ENCODE data around the gene PPP1R3A. TPM values are rescaled to one million over a fixed set of nuclear protein-coding genes. Genes with fewer than 3 reads are reported as not detected.

Gene PPP1R3A, protein sequence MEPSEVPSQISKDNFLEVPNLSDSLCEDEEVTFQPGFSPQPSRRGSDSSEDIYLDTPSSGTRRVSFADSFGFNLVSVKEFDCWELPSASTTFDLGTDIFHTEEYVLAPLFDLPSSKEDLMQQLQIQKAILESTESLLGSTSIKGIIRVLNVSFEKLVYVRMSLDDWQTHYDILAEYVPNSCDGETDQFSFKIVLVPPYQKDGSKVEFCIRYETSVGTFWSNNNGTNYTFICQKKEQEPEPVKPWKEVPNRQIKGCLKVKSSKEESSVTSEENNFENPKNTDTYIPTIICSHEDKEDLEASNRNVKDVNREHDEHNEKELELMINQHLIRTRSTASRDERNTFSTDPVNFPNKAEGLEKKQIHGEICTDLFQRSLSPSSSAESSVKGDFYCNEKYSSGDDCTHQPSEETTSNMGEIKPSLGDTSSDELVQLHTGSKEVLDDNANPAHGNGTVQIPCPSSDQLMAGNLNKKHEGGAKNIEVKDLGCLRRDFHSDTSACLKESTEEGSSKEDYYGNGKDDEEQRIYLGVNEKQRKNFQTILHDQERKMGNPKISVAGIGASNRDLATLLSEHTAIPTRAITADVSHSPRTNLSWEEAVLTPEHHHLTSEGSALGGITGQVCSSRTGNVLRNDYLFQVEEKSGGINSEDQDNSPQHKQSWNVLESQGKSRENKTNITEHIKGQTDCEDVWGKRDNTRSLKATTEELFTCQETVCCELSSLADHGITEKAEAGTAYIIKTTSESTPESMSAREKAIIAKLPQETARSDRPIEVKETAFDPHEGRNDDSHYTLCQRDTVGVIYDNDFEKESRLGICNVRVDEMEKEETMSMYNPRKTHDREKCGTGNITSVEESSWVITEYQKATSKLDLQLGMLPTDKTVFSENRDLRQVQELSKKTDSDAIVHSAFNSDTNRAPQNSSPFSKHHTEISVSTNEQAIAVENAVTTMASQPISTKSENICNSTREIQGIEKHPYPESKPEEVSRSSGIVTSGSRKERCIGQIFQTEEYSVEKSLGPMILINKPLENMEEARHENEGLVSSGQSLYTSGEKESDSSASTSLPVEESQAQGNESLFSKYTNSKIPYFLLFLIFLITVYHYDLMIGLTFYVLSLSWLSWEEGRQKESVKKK
- total RNA-seq = under 1 TPM; 0.06 to 0.08 TPM
- 1 to 10 TPM in 5 of 6 donors, under 1 TPM in 1; 0.17 to 4.2 (median 2.0) TPM for polyA plus RNA-seq (ENCODE audit: insufficient read length in 6 of 6)
- long read RNA-seq, donor 1, partial matches to known transcripts = 12 of 12 reads
- long read RNA-seq, donor 1, other reads (novel, unspliced or antisense) = 0 of 12 reads
- long read RNA-seq, donor 2 = 0 reads
- long read RNA-seq, donor 3 = 0 reads
- long read RNA-seq, donor 4 = 0 reads
- long read RNA-seq, donor 5 = 0 reads
- long read RNA-seq, donor 6 = 0 reads
- long read RNA-seq, donor 7 = 0 reads
- long read RNA-seq, donor 8 = 0 reads
- long read RNA-seq, donor 9 = 0 reads
- long read RNA-seq, donor 10 = 0 reads
- long read RNA-seq, donor 11 = 0 reads
- long read RNA-seq, donor 12, partial matches to known transcripts = 0 of 1 reads
- long read RNA-seq, donor 12, other reads (novel, unspliced or antisense) = 0 of 1 reads

DNA sequence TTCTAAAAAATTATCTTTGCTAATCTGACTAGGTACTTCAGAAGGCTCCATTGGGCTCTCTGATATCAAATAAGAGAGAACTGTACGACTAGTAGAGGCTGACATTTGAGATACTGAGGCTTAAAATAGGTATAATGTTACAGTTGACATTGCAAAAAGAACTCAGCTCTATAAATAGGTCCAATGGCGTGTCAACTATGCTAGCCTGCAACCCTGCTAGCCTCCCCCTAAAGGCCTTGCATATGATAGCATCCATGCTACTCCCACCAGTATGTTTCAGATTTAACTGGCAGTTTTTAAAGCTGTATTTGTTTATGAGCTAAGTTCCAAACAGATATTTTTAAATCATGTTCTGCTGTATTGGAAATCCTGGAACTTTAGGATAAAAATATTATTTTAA lies at the start of gene PPP1R3A:
Gene PPP1R3A, minus strand, starts transcription at position 64 of the 400 bp plus-strand sequence. Its CDS starts 13 bp downstream, at position 51.
- intact Hi-C loops (cut with DNase I) = no loop called here
- Histone ChIP-seq H3K4me1 (no peaks in the 10 kb centered on the region), H3K36me3 (no peaks in the 10 kb centered on the region), H3K9me3 (no peaks in the 10 kb centered on the region), H3K27me3 (no peaks in the 10 kb centered on the region), H3K27ac (no peak within 1 kb of the TSS), H3K4me3 (no peak within 1 kb of the TSS)
- TF ChIP-seq, protein P1, sequence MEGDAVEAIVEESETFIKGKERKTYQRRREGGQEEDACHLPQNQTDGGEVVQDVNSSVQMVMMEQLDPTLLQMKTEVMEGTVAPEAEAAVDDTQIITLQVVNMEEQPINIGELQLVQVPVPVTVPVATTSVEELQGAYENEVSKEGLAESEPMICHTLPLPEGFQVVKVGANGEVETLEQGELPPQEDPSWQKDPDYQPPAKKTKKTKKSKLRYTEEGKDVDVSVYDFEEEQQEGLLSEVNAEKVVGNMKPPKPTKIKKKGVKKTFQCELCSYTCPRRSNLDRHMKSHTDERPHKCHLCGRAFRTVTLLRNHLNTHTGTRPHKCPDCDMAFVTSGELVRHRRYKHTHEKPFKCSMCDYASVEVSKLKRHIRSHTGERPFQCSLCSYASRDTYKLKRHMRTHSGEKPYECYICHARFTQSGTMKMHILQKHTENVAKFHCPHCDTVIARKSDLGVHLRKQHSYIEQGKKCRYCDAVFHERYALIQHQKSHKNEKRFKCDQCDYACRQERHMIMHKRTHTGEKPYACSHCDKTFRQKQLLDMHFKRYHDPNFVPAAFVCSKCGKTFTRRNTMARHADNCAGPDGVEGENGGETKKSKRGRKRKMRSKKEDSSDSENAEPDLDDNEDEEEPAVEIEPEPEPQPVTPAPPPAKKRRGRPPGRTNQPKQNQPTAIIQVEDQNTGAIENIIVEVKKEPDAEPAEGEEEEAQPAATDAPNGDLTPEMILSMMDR (IDR thresholded peaks at IDR 0.05) = no peak
- ATAC-seq (no peak), DNase-seq (no peak)

DNA sequence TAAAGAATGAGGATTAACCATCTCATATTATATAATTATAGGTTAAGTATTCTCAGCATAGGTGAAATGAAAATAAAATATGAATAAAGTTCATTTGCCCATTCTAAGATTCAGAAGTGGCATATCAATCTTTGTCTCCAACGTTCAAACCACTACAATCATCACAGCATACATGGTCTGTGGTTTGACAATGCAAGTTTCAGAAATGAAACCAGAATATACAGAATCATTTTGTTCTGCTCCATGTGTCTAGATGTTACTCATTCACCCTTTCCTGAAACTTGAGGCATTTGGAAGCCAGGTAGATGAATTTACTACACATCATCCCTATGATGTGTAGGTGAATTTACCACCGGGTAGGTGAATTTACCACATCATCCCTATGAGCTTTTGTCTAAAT lies 44.5 kb upstream of the PPP1R3A start:
- ATAC-seq (no peak), DNase-seq (no peak)
- no peaks in the 10 kb centered on the region for H3K4me1 ChIP-seq
- no peaks in the 10 kb centered on the region for H3K36me3 ChIP-seq
- peaks cover 0 to 23% of the 10 kb centered on the region in 2 donors for H3K9me3 ChIP-seq
- H3K27ac ChIP-seq = no peak overlapping the region
- TF ChIP-seq, protein P1 (IDR thresholded peaks at IDR 0.05) = no peak
- H3K27me3 ChIP-seq = no peaks in the 10 kb centered on the region
- intact Hi-C loops (cut with DNase I) = no loop called here
- no peak overlapping the region for H3K4me3 ChIP-seq

DNA sequence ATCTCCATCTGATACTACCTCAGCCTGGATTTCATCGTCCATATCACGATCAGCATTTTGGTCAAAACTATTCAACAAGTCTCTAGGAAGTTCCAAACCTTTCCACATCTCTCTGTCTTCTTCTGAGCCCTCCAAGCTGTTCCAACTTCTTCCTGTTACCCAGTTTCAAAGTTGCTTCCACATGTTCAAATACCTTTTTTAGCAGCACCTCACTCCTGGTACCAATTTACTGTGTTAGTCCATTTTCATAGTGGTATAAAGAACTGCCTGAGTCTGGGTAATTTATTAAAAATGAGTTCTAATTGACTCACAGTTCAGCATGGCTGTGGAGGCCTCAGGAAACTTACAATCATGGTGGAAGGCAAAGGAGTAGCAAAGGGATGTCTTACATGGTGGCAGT lies 41.1 kb upstream of the PPP1R3A start:
- TF ChIP-seq, protein P1 (IDR thresholded peaks at IDR 0.05) = no peak
- Histone ChIP-seq H3K9me3 (peaks cover 0 to 50% of the 10 kb centered on the region in 2 donors), H3K27me3 (no peaks in the 10 kb centered on the region), H3K36me3 (no peaks in the 10 kb centered on the region), H3K4me1 (no peaks in the 10 kb centered on the region), H3K27ac (no peak overlapping the region), H3K4me3 (no peak overlapping the region)
- intact Hi-C loops (cut with DNase I) = no loop called here
- no peak for ATAC-seq
- DNase-seq = no peak

DNA sequence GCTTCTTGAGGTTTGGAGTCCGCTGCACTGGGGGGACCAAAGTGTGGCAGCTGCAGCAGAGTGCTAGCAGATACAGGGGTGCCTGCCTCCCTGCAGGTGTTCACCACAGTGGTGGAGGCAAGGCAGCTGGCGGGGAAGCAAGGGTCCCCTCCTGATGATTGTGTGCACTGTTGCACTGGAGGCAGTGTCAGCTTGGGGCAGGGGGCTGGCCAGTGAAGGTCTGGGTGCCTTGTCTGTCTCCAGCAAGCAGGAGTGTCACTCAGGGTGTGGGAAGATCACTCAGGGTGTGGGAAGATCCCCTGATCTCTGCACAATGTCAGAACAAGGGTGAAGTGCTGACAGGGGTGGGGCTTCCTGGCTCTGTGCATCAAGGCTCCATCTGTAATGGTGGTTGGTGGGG lies 36.3 kb upstream of the PPP1R3A start:
- Histone ChIP-seq H3K4me3 (no peak overlapping the region), H3K36me3 (no peaks in the 10 kb centered on the region), H3K27ac (no peak overlapping the region), H3K27me3 (no peaks in the 10 kb centered on the region), H3K9me3 (peaks cover 0 to 67% of the 10 kb centered on the region in 2 donors), H3K4me1 (no peaks in the 10 kb centered on the region)
- no peak for ATAC-seq
- no peak for DNase-seq
- TF ChIP-seq, protein P1 (IDR thresholded peaks at IDR 0.05) = no peak
- intact Hi-C loops (cut with DNase I) = no loop called here
